AG09319 (cell line): ENCODE data around the gene PEPD.

ENCODE experiments used
- DNase-seq: peaks from one replicate; pipeline ENCODE4 v3.0.0-alpha.2; 2010; ENCODE audit warnings: low read depth; ENCODE audit errors: extremely low read depth
- CTCF ChIP-seq: IDR thresholded peaks from 2 replicates; pipeline ENCODE4 v1.5.1; 2011; ENCODE audit warnings: low read depth, mild to moderate bottlenecking, inconsistent platforms, low read length, moderate library complexity

The PEPD gene

GRCh38 chr19:33467851-33468250 is 53.7 kb downstream of the PEPD start:
- TF ChIP-seq CTCF: no peak
- DNase-seq: no peak

- TF ChIP-seq CTCF: no peak
Observed at GRCh38 chr19:33465834-33466233, 55.8 kb downstream of the PEPD start.

GRCh38 chr19:33465371-33465770 is 56.2 kb downstream of the PEPD start:
- no peak for DNase-seq
- no peak for TF ChIP-seq CTCF

More at GRCh38 chr19:33465834-33466233, 55.8 kb downstream of the PEPD start:
- no peak for DNase-seq

GRCh38 chr19:33464733-33465115 is 56.9 kb downstream of the PEPD start:
- DNase-seq: no peak
- no peak for TF ChIP-seq CTCF

GRCh38 chr19:33464010-33464732 is 57.4 kb downstream of the PEPD start:
- no peak for TF ChIP-seq CTCF

GRCh38 chr19:33463199-33463598 is 58.4 kb downstream of the PEPD start:
- TF ChIP-seq CTCF: no peak
- no peak for DNase-seq

More at GRCh38 chr19:33464010-33464732, 57.4 kb downstream of the PEPD start:
- no peak for DNase-seq

GRCh38 chr19:33462112-33462791 is 59.3 kb downstream of the PEPD start:
- no peak for DNase-seq
- TF ChIP-seq CTCF: no peak
